ENCODE data around the gene CEP295NL. TPM values are rescaled to one million over a fixed set of nuclear protein-coding genes. Genes with fewer than 3 reads are reported as not detected.

Gene CEP295NL
- total RNA-seq, 2 donors from 2014 or later: 1.3 to 3.1 TPM

GRCh38 chr17:78884876-78885667, 17.9 kb downstream of the CEP295NL start:
- WGBS, 2 donors: 90 to 94% methylated on average over 20 to 24 of the region's 24 CpGs
- DNase-seq (no peak), ATAC-seq (no peak)
- no peaks in the 10 kb centered on the region for H3K27me3 ChIP-seq
- intact Hi-C loops (cut with DNase I): no loop called here
- peaks cover 44% of the 10 kb centered on the region for H3K4me1 ChIP-seq
- peak overlapping the region in 3 of 4 donors; percentile 82 to 90 (median 88) for H3K27ac ChIP-seq
- TF ChIP-seq CTCF (IDR thresholded peaks at IDR 0.05): no peak
- no peak overlapping the region for H3K4me3 ChIP-seq
- H3K36me3 ChIP-seq (replicated peaks in 1 of 2; ENCODE audit: insufficient read depth in 1 of 2, low read depth in 2 of 2): no peaks in the 10 kb centered on the region
- H3K9me3 ChIP-seq: no peaks in the 10 kb centered on the region

- 71 to 78% methylated on average over 6 to 20 of the region's 20 CpGs for WGBS, 2 donors
- peaks cover 45% of the 10 kb centered on the region for H3K4me1 ChIP-seq
- ATAC-seq: no peak
- H3K27me3 ChIP-seq: no peaks in the 10 kb centered on the region
- H3K27ac ChIP-seq: peak overlapping the region; percentile 35 to 90 (median 85)
- TF ChIP-seq CTCF (IDR thresholded peaks at IDR 0.05) (no peak), POLR2A (IDR thresholded peaks at IDR 0.05) (no peak)
- no peaks in the 10 kb centered on the region for H3K36me3 ChIP-seq (replicated peaks in 1 of 2; ENCODE audit: insufficient read depth in 1 of 2, low read depth in 2 of 2)
- intact Hi-C loops (cut with DNase I): no loop called here
- DNase-seq: no peak
- no peak overlapping the region for H3K4me3 ChIP-seq
- H3K9me3 ChIP-seq: no peaks in the 10 kb centered on the region
Measured at GRCh38 chr17:78884148-78884825, 18.7 kb downstream of the CEP295NL start.

GRCh38 chr17:78883533-78884131, 19.4 kb downstream of the CEP295NL start:
- H3K27ac ChIP-seq: peak overlapping the region; percentile 35 to 90 (median 85)
- TF ChIP-seq CTCF (IDR thresholded peaks at IDR 0.05) (peak in 1 of 7 experiments; percentile 14), POLR2A (IDR thresholded peaks at IDR 0.05) (peak in 2 of 3 donors; percentile 52 to 59)
- H3K4me1 ChIP-seq: peaks cover 45% of the 10 kb centered on the region
- WGBS, 2 donors: 35 to 70% methylated on average over 12 to 24 of the region's 24 CpGs
- H3K36me3 ChIP-seq (replicated peaks in 1 of 2; ENCODE audit: insufficient read depth in 1 of 2, low read depth in 2 of 2): no peaks in the 10 kb centered on the region
- DNase-seq (peak; percentile 45 to 84 (median 70)), ATAC-seq (peak; percentile 65)
- no peaks in the 10 kb centered on the region for H3K27me3 ChIP-seq
- intact Hi-C loops (cut with DNase I): no loop called here
- no peak overlapping the region for H3K4me3 ChIP-seq
- H3K9me3 ChIP-seq: no peaks in the 10 kb centered on the region

- H3K4me3 ChIP-seq: no peak overlapping the region
- intact Hi-C loops (cut with DNase I): no loop called here
- H3K4me1 ChIP-seq: peaks cover 45% of the 10 kb centered on the region
- ATAC-seq (peak; percentile 65), DNase-seq (peak in 3 of 4 donors; percentile 51 to 77 (median 71))
- 32 to 49% methylated on average over 9 to 10 of the region's 10 CpGs for WGBS, 2 donors
- no peak for TF ChIP-seq CTCF (IDR thresholded peaks at IDR 0.05)
- no peaks in the 10 kb centered on the region for H3K27me3 ChIP-seq
- H3K27ac ChIP-seq: peak overlapping the region; percentile 35 to 90 (median 85)
- no peaks in the 10 kb centered on the region for H3K36me3 ChIP-seq (replicated peaks in 1 of 2; ENCODE audit: insufficient read depth in 1 of 2, low read depth in 2 of 2)
- no peaks in the 10 kb centered on the region for H3K9me3 ChIP-seq
Measured at GRCh38 chr17:78883089-78883532, 19.9 kb downstream of the CEP295NL start.
